Endothelial cell of umbilical vein (primary cell): ENCODE data around the gene ITGA5. TPM values are rescaled to one million over a fixed set of nuclear protein-coding genes. Genes with fewer than 3 reads are reported as not detected.

ENCODE experiments used
- BruUV-seq: library from RNA; stranded (reverse); fragments of 400-500 nt; replicated peaks from 2 replicates; lab custom pipeline; 2021; lab: Mats Ljungman, UMichigan
- CTCF ChIA-PET: fragments of 300-600, 350-600 bp; sonication (Branson Sonifier 250); formaldehyde crosslinking; loops from one replicate; lab custom pipeline; 2021; ENCODE audit warnings: antibody characterized with exemption, inconsistent platforms; lab: Charles Lee
- POLR2A ChIA-PET: fragments of 300-600, 350-600 bp; sonication (Branson Sonifier 250); formaldehyde crosslinking; loops from one replicate; lab custom pipeline; 2021; ENCODE audit warnings: antibody characterized with exemption, inconsistent platforms; lab: Charles Lee
- DNase-seq: peaks from one replicate; pipeline ENCODE4 v3.0.0-alpha.2; 2011; ENCODE audit warnings: low read depth, low spot score
- FAIRE-seq: peaks from 2 replicates; lab custom pipeline; 2011; peaks lifted over from hg19 to GRCh38; lab: Jason Lieb, UNC
- H2AFZ ChIP-seq: 2 replicates; pipeline ENCODE4 v1.6.0; 2012; ENCODE audit warnings: low read depth, low read length, control low read depth, inconsistent platforms
- H3K27ac ChIP-seq: 2 replicates; pipeline ENCODE4 v1.5.1; 2011; ENCODE audit warnings: low read depth, mild to moderate bottlenecking, control low read depth, low read length, moderate library complexity; ENCODE audit not compliant: insufficient read depth
- H3K27me3 ChIP-seq, 2 experiments: 2 replicates each; pipeline versions ENCODE4 v1.6.0 to v1.6.1; 2011; ENCODE audit warnings: low read length in 2 of 2, mixed read lengths in 1 of 2; ENCODE audit not compliant: control insufficient read depth in 2 of 2, insufficient read depth in 2 of 2
- H3K36me3 ChIP-seq, 2 experiments: 2 replicates in 1 of 2; 3 replicates in 1 of 2; pipeline ENCODE4 v1.5.1; 2011; ENCODE audit warnings: low read length in 2 of 2, mild to moderate bottlenecking in 1 of 2, moderate library complexity in 1 of 2; ENCODE audit not compliant: control insufficient read depth in 2 of 2, insufficient read depth in 2 of 2; ENCODE audit errors: extremely low read depth in 1 of 2
- H3K4me1 ChIP-seq: 3 replicates; pipeline ENCODE4 v1.5.1; 2011; ENCODE audit warnings: mild to moderate bottlenecking, low read length; ENCODE audit not compliant: control insufficient read depth, insufficient read depth; ENCODE audit errors: extremely low read depth
- H3K4me2 ChIP-seq: 2 replicates; pipeline ENCODE4 v1.6.1; 2011; ENCODE audit warnings: low read length, control low read depth, mixed read lengths; ENCODE audit not compliant: insufficient read depth
- H3K4me3 ChIP-seq, 3 experiments: fragments of 200-600 bp in 1 of 3; sonication (generic), shearing (Covaris generic) in 1 of 3; replicated peaks in 1 of 3; 2 replicates each; pipeline ENCODE4 v1.5.1; 2011 to 2016; ENCODE audit warnings: control low read depth in 3 of 3, low read length in 3 of 3, mild to moderate bottlenecking in 2 of 3, inconsistent platforms in 1 of 3, low read depth in 1 of 3, moderate library complexity in 1 of 3; ENCODE audit not compliant: insufficient read depth in 1 of 3
- H3K79me2 ChIP-seq: 2 replicates; pipeline ENCODE4 v1.6.0; 2012; ENCODE audit warnings: low read length, inconsistent platforms; ENCODE audit not compliant: control insufficient read depth, insufficient read depth
- H3K9ac ChIP-seq: replicated peaks from 2 replicates; pipeline ENCODE3; 2011; ENCODE audit warnings: low read length, control low read depth; ENCODE audit not compliant: insufficient read depth; ENCODE audit errors: extremely low read depth
- H3K9me1 ChIP-seq: replicated peaks from 3 replicates; pipeline ENCODE4 v1.6.0; 2011; ENCODE audit warnings: mild to moderate bottlenecking, low read length; ENCODE audit not compliant: control insufficient read depth, insufficient read depth; ENCODE audit errors: extremely low read depth
- H3K9me3 ChIP-seq: replicated peaks from 2 replicates; pipeline ENCODE4 v1.5.1; 2012; ENCODE audit warnings: low read length, inconsistent platforms; ENCODE audit not compliant: control insufficient read depth, insufficient read depth
- H4K20me1 ChIP-seq: replicated peaks from 2 replicates; pipeline ENCODE3; 2011; ENCODE audit warnings: mild to moderate bottlenecking, low read length; ENCODE audit not compliant: control insufficient read depth, insufficient read depth; ENCODE audit errors: extremely low read depth
- EZH2 ChIP-seq: IDR thresholded peaks from 2 replicates; pipeline ENCODE4 v1.6.1; 2012; ENCODE audit warnings: borderline replicate concordance, low read depth, mild to moderate bottlenecking, moderate library complexity, low read length, inconsistent platforms; ENCODE audit not compliant: severe bottlenecking
- FOS ChIP-seq: IDR thresholded peaks from 2 replicates; pipeline ENCODE4 v1.6.1; 2011; ENCODE audit warnings: mild to moderate bottlenecking, low read length, moderate library complexity, borderline replicate concordance; ENCODE audit not compliant: insufficient read depth
- GATA2 ChIP-seq: IDR thresholded peaks from 2 replicates; pipeline ENCODE4 v1.7.0; 2011; ENCODE audit warnings: low read depth, mild to moderate bottlenecking, moderate library complexity, mixed read lengths, low read length; ENCODE audit not compliant: insufficient read length, insufficient read depth
- JUN ChIP-seq: IDR thresholded peaks from 2 replicates; pipeline ENCODE4 v1.6.1; 2011; ENCODE audit warnings: borderline replicate concordance, low read depth; ENCODE audit not compliant: insufficient read length, insufficient read depth
- MYC ChIP-seq: IDR thresholded peaks from one replicate; pipeline ENCODE4 v1.6.1; 2011; ENCODE audit warnings: mild to moderate bottlenecking, low read depth, low read length
- POLR2A ChIP-seq: IDR thresholded peaks from 2 replicates; pipeline ENCODE4 v1.6.1; 2012; ENCODE audit warnings: low read depth, mild to moderate bottlenecking, control low read depth, low read length
- POLR2AphosphoS5 ChIP-seq: IDR thresholded peaks from 2 replicates; pipeline ENCODE4 v1.6.1; 2012; ENCODE audit warnings: low read depth, mild to moderate bottlenecking, control low read depth, low read length, moderate library complexity; ENCODE audit not compliant: insufficient read depth
- dilution Hi-C: fragments of 300-500 bp; cut with MboI; formaldehyde crosslinking; loops from one replicate; pipeline ENCODE4 v1.15.0; 2019; ENCODE audit warnings: low sequenced_read_pairs; ENCODE audit not compliant: extremely low pct_ligation_motif_present
- intact Hi-C: fragments of 100-400 bp; cut with micrococcal nuclease; formaldehyde crosslinking; loops from one replicate; pipeline ENCODE4 v1.10.0; 2022
- polyA plus RNA-seq, 4 experiments: library from polyadenylated mRNA; depleted of rRNA in 3 of 4; stranded (reverse) in 3 of 4; unstranded in 1 of 4; fragments of >200 nt; gene quantifications; 2 replicates each; pipeline versions ENCODE4 v1.2.1 to v1.2.3, GENCODE V29; 2011 to 2012; ENCODE audit warnings: missing spikeins in 1 of 4
- total RNA-seq: library from RNA; stranded (reverse); gene quantifications from 2 replicates; pipeline ENCODE4 v1.2.3, GENCODE V29; 2021
- TF ChIP-seq, protein P1 (sequence below): IDR thresholded peaks from 2 replicates; pipeline ENCODE4 v1.6.1; 2011; ENCODE audit not compliant: insufficient read depth, insufficient read length
- TF ChIP-seq, protein P2 (sequence below), 2 donors: IDR thresholded peaks; 1 replicate in 1 of 2; 2 replicates in 1 of 2; pipeline ENCODE4 v1.5.1; 2011; ENCODE audit warnings: low read length in 2 of 2, mild to moderate bottlenecking in 2 of 2, moderate library complexity in 2 of 2, control low read depth in 1 of 2, inconsistent platforms in 1 of 2, low read depth in 1 of 2; ENCODE audit not compliant: insufficient read depth in 1 of 2; ENCODE audit errors: extremely low read depth in 1 of 2

ITGA5 gene
- total and polyA plus RNA-seq, 2 donors (not counting 3 experiments of a cell fraction or from before 2014, with no cell fraction given), result 657 to 938 TPM

DNA sequence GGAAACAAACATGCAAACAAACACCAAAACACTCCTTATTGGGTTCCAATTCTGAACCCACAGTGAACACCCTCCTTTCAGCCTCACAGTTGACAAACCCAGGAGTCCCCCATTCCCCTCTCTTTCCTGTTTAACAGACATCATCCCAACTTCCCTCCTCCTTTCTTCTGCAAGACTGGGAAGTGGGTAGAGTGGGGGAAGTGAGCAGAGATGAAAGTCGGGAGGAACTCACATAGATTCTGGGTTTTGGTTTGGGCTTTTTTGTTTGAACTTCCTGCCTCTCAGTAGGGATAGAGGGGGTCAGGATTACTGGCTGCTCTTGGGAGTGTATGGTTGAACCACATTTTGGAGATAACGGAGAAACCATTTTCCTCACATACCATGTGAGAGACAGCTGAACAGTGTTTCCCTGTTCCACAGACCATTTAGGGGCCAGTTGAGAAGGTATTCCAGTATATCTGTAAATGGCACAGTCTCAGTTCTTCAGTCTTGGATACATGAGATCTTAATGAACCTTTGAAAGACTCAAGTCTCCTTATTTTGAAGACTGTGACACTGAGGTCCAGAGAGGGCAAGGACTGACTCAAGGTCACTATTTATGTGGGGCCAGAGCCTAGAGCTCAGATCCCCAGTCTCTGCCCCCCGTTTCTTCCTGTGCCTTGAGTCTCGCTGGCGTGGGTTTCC is 50.9 kb downstream of the ITGA5 start:
- dilution Hi-C loops, result no loop called here
- Histone ChIP-seq H3K79me2 (no peaks in the 10 kb centered on the region), H3K4me1 (peaks cover 33% of the 10 kb centered on the region), H3K27me3 (no peaks in the 10 kb centered on the region), H3K9me3 (no peaks in the 10 kb centered on the region), H2AFZ (peak overlapping the region; percentile 59), H3K4me2 (peak overlapping the region; percentile 68), H3K4me3 (no peak overlapping the region), H3K36me3 (no peaks in the 10 kb centered on the region), H3K9ac (no peak overlapping the region), H3K27ac (no peak overlapping the region), H4K20me1 (no peaks in the 10 kb centered on the region), H3K9me1 (no peaks in the 10 kb centered on the region)
- DNase-seq (no peak), FAIRE-seq (no peak)
- no TSS peak for BruUV-seq
- TF ChIP-seq POLR2AphosphoS5 (no peak), EZH2 (peak; percentile 32), MYC (no peak)
- POLR2A ChIA-PET, result interaction anchor here (1.0 to 1.1 kb wide), 2 partner anchors 81 to 88 kb away, joined by 4 read pairs; partner anchors contain the start of genes CBX5 and HNRNPA1
- CTCF ChIA-PET, result interaction anchor here (0.9 to 1.8 kb wide), 24 partner anchors 9 to 167 kb away, joined by 3 to 34 read pairs (median 4); partner anchors contain the start of gene COPZ1
- intact Hi-C loops, result loop anchor here (1.0 to 10.0 kb wide), 4 partner anchors 73 to 363 kb away; partner anchors contain the start of genes HOXC8 and HOXC9

DNA sequence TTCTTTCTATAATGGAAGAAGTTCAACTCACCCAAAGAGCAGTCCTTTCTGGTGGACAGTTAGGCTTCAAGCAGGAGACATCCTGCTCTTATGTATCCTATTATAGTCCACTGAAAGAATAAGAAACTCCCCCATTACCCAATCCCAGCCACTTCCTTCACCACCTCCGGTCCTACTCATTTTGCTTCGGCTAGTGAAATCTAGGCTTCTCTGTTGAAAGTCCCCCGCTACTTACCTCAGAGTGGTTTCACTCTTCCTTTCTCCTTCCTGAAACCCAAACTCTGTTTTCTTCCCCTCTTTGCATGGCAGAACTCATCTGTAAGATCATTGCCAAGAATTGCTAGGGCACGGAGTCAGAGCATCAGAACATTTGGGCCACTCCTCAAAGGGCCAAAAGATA is 54.7 kb downstream of the ITGA5 start, which contains the start of gene GPR84:
Gene GPR84, minus strand, starts transcription at position 74 of the 400 bp plus-strand sequence. CDS start 635 bp downstream, outside the sequence.
- Histone ChIP-seq H3K4me1 (peaks cover 30% of the 10 kb centered on the region), H3K9me1 (no peaks in the 10 kb centered on the region), H4K20me1 (no peaks in the 10 kb centered on the region), H3K36me3 (no peaks in the 10 kb centered on the region), H3K27me3 (no peaks in the 10 kb centered on the region), H3K27ac (no peak within 1 kb of the TSS), H2AFZ (no peak within 1 kb of the TSS), H3K4me2 (no peak within 1 kb of the TSS), H3K9me3 (no peaks in the 10 kb centered on the region), H3K9ac (no peak within 1 kb of the TSS), H3K79me2 (no peaks in the 10 kb centered on the region), H3K4me3 (no peak within 1 kb of the TSS)
- TF ChIP-seq POLR2AphosphoS5, result no peak
- TF ChIP-seq, protein P1, sequence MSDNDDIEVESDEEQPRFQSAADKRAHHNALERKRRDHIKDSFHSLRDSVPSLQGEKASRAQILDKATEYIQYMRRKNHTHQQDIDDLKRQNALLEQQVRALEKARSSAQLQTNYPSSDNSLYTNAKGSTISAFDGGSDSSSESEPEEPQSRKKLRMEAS, result no peak
- no peak for TF ChIP-seq GATA2
- TF ChIP-seq FOS, result no peak
- TF ChIP-seq POLR2A, result no peak
- no peak for TF ChIP-seq EZH2
- no peak for TF ChIP-seq MYC
- TF ChIP-seq, protein P2, sequence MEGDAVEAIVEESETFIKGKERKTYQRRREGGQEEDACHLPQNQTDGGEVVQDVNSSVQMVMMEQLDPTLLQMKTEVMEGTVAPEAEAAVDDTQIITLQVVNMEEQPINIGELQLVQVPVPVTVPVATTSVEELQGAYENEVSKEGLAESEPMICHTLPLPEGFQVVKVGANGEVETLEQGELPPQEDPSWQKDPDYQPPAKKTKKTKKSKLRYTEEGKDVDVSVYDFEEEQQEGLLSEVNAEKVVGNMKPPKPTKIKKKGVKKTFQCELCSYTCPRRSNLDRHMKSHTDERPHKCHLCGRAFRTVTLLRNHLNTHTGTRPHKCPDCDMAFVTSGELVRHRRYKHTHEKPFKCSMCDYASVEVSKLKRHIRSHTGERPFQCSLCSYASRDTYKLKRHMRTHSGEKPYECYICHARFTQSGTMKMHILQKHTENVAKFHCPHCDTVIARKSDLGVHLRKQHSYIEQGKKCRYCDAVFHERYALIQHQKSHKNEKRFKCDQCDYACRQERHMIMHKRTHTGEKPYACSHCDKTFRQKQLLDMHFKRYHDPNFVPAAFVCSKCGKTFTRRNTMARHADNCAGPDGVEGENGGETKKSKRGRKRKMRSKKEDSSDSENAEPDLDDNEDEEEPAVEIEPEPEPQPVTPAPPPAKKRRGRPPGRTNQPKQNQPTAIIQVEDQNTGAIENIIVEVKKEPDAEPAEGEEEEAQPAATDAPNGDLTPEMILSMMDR (IDR thresholded peaks at IDR 0.05; ENCODE audit: extremely low read depth in 1 of 2, insufficient read depth in 1 of 2, low read depth in 1 of 2, low read length in 2 of 2), result no peak
- TF ChIP-seq JUN, result no peak
- FAIRE-seq, result no peak
- dilution Hi-C loops, result no loop called here
- intact Hi-C loops, result loop anchor here (10.0 kb wide), 1 partner anchor 360 kb away; the partner anchor contains the start of genes HOXC8 and HOXC9
- ChIA-PET POLR2A (no interaction called here), CTCF (no interaction called here)
- no peak for DNase-seq
- BruUV-seq, result no TSS peak
